RWPE1 (cell line): ENCODE results near the gene PPIL1.

ENCODE experiments used
- CTCF ChIA-PET: fragments of 350-600 bp; sonication (Branson Sonifier 250); formaldehyde crosslinking; extraction: SDS; loops from one replicate; lab custom pipeline; 2021; lab: Yijun Ruan, JAX
- POLR2A ChIA-PET: fragments of 400-600 bp; formaldehyde crosslinking; extraction: SDS; loops from one replicate; lab custom pipeline; 2020; ENCODE audit warnings: antibody characterized with exemption; ENCODE audit not compliant: low non-redundant PET; lab: Yijun Ruan, JAX
- DNase-seq: peaks from one replicate; pipeline ENCODE4 v3.0.0; 2012; ENCODE audit warnings: low spot score
- H3K27ac ChIP-seq: fragments of 450-650 bp; 2 replicates; pipeline ENCODE4 v1.5.1; 2017
- CTCF ChIP-seq: fragments of 450-650 bp; conservative IDR thresholded peaks from 2 replicates; pipeline ENCODE4 v1.5.1; 2017; ENCODE audit warnings: low read depth, mild to moderate bottlenecking

The PPIL1 gene

GRCh38 chr6:36840432-36841403 lies 33.9 kb downstream of the PPIL1 start:
- no peak for DNase-seq
- TF ChIP-seq CTCF = no peak
- ChIA-PET CTCF (interaction anchor here (0.6 to 0.8 kb wide), 3 partner anchors 12 to 536 kb away, joined by 3 to 4 read pairs (median 3); no protein-coding TSS in a partner anchor), POLR2A (no interaction called here)
- H3K27ac ChIP-seq = no peak overlapping the region

DNA sequence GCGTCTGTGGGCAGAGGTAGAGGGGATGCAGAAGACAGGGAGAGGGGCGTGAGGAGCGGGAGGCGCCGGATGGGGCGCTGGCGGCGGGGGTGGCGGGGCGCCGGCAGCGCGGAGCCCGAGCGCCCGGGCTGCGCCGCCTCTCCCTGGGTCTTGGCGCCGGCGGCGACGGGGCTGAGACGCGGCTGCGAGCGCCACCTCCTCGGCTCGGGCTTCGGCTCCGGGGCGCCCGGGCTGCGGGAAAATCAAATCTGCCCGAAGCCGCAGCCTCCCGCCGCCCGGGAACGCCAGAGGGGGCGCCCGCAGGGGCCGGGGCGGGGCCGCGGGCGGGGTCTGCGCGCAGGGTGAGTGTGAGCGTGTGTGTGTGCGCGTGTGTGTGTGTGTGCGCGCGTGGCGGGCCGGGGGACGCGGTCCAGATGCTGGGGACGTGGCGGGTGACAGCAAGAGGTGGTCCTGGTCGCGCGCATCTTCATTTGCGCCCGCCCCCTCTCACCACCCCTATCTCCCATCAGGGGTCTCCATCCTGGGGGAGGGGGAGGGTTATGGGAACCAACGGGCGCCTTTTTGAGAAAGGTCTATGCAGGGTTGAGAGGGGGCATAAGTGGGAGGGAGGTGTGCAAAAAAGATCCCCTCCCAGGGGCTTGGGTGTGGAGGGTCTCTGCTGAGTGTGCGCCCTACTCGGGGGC lies 34.7 kb downstream of the PPIL1 start:
- no peak overlapping the region for H3K27ac ChIP-seq
- CTCF ChIA-PET = no interaction called here
- TF ChIP-seq CTCF = no peak; the same call in none of the 2 replicates
- POLR2A ChIA-PET = no interaction called here
- DNase-seq = no peak

- TF ChIP-seq CTCF = no peak
- DNase-seq = no peak
- POLR2A ChIA-PET = no interaction called here
These were observed 35.5 kb downstream of the PPIL1 start, which contains the start of gene CPNE5 for GRCh38 chr6:36838896-36839748. Gene CPNE5, minus strand, starts transcription at chr6:36839444. Its CDS starts 67 bp downstream, at chr6:36839377.

DNA sequence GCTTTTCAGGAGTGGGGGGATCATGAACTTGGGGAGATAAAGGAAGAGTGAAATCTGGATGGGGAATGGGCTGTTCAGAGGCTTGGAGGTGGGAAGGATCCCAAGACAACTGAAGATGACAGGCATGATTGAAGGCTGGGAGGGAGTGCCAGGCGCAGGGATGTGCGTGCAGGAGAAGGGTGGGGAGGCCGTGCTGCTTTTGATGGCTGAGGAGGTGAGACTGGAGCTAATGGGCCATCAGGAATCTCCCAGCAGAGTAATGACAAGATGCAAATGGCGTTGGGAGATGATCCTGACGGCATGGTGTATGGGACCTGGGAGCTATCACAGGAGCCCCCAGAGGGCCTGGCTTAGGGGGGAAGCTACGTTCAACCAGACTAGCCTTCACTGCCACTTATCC lies 36.9 kb downstream of the PPIL1 start:
- DNase-seq = no peak
- ChIA-PET CTCF (interaction anchor here (0.6 to 1.0 kb wide), 4 partner anchors 9 to 478 kb away, joined by 3 to 7 read pairs (median 3); no protein-coding TSS in a partner anchor), POLR2A (no interaction called here)
- H3K27ac ChIP-seq = no peak overlapping the region
- no peak for TF ChIP-seq CTCF

More at GRCh38 chr6:36838896-36839748, 35.5 kb downstream of the PPIL1 start, which contains the start of gene CPNE5:
- no peak within 1 kb of the TSS for H3K27ac ChIP-seq
- CTCF ChIA-PET = no interaction called here

DNA sequence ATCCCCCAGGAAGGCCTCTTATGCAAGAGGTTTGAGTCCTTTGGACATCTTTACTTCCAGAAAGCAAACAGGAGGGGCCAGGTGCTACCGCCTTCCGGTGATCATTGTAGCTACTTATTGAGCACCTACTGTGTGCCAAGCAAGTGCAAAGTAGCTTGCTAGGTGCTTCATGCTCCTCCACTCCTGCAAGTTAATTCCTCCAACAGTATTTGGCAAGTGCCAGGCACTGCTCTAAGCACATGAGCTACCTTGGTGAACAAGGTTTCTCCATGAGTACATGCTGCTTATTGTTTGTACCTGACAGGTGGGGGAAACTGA lies 37.6 kb downstream of the PPIL1 start:
- POLR2A ChIA-PET = no interaction called here
- TF ChIP-seq CTCF = no peak

More for the DNA sequence above, 37.6 kb downstream of the PPIL1 start:
- CTCF ChIA-PET = interaction anchor here (0.6 to 0.7 kb wide), 3 partner anchors 9 to 611 kb away, joined by 3 to 7 read pairs (median 3); no protein-coding TSS in a partner anchor
- no peak overlapping the region for H3K27ac ChIP-seq
- no peak for DNase-seq
